Ovary (tissue), 9 donors: ENCODE results near the gene RBM4B. TPM values are rescaled to one million over a fixed set of nuclear protein-coding genes. Genes with fewer than 3 reads are reported as not detected.

Experiments used
- DNase-seq, 5 donors: peaks; one replicate each; pipeline ENCODE4 v3.0.0-alpha.2; 2019 to 2020
- H3K27ac ChIP-seq, 2 donors: fragments of 200-600 bp; one replicate each; pipeline versions ENCODE4 v1.5.1 to v1.8.0; 2019 to 2022
- H3K27me3 ChIP-seq: fragments of 200-600 bp; one replicate; pipeline ENCODE4 v1.8.0; 2022
- H3K36me3 ChIP-seq: fragments of 200-600 bp; sonication (generic); one replicate; pipeline ENCODE4 v1.5.1; 2019
- H3K4me1 ChIP-seq: one replicate; pipeline ENCODE4 v1.8.1; 2013; ENCODE audit warnings: mild to moderate bottlenecking, moderate library complexity; ENCODE audit not compliant: insufficient read depth
- H3K4me3 ChIP-seq: fragments of 200-600 bp; sonication (generic); one replicate; pipeline ENCODE4 v1.5.1; 2017
- H3K9me3 ChIP-seq, 2 donors: fragments of 200-600 bp in 1 of 2; sonication (generic) in 1 of 2; one replicate each; pipeline versions ENCODE4 v1.5.1 to v1.8.1; 2013 to 2019; ENCODE audit warnings: mild to moderate bottlenecking in 1 of 2, moderate library complexity in 1 of 2
- EP300 ChIP-seq: sonication (generic); formaldehyde crosslinking; IDR thresholded peaks from one replicate; pipeline ENCODE4 v1.6.1; 2017; ENCODE audit warnings: antibody characterized with exemption
- POLR2A ChIP-seq: fragments of 450-650 bp; IDR thresholded peaks from one replicate; pipeline ENCODE4 v1.6.1; 2017; ENCODE audit warnings: antibody characterized with exemption, mild to moderate bottlenecking, moderate library complexity
- WGBS, 3 donors: extraction: QIAGEN DNeasy Blood & Tissue Kit in 1 of 3; methylation state at CpG; one replicate each; pipeline versions ENCODE4 v1.1.5 to v1.1.7; 2013 to 2017; 5-methylcytosine and 5-hydroxymethylcytosine counted together
- intact Hi-C, 4 donors: fragments of 100-400 bp; cut with DNase I; formaldehyde crosslinking; loops; one replicate each; pipeline versions ENCODE4 v1.11.0 to v1.15.1; 2022 to 2023
- polyA plus RNA-seq, 2 donors: library from polyadenylated mRNA; stranded (reverse); fragments of 200-250 nt in 1 of 2; fragments of 350-450 nt in 1 of 2; fragmentation: Illumina TruSeq in 1 of 2; extraction: RNeasy Lipid Tissue Mini Kit (QIAGEN cat#74804) in 1 of 2; gene quantifications; one replicate each; pipeline ENCODE4 v1.2.3, GENCODE V29; 2013 to 2014
- small RNA-seq: library from RNA; depleted of rRNA; stranded (forward); fragments of <200 nt; gene quantifications from one replicate; pipeline ENCODE3, GENCODE V24; 2016
- total RNA-seq, 7 donors: library from RNA; depleted of rRNA in 2 of 7; stranded (reverse); fragments of >200 nt in 2 of 7; fragmentation: NEBNext Ultra II Directional in 3 of 7; extraction: Animal tissue kit (Norgen Biotek cat#: 25700) in 3 of 7; gene quantifications; one replicate each; pipeline versions ENCODE4 v1.1.0 to v1.2.4, GENCODE V29; 2016 to 2023
- TF ChIP-seq, protein P1 (sequence below), 3 donors: fragments of 450-650 bp in 2 of 3; fragments of 200-600 bp in 1 of 3; IDR thresholded peaks; one replicate each; pipeline versions ENCODE4 v1.5.1 to v1.8.0; 2016 to 2022; ENCODE audit warnings: antibody characterized with exemption in 3 of 3, mild to moderate bottlenecking in 1 of 3
- donor health status: DM: no; HTN: no; CAD: no; lungs with moderate emphysema.
- donor health status: DM: no; HTN: no; CAD: no.
- donor health status: Bipolar disorder and iron deficiency.
- donor health status: DM: yes; HTN: yes; CAD: no.
- donor health status: DM: no; HTN: no; CAD: no.
- donor health status: DM: yes; HTN: yes; CAD: no.

Gene RBM4B
- total and polyA plus RNA-seq, 9 donors = 16.1 to 46.2 (median 30.2) TPM

DNA sequence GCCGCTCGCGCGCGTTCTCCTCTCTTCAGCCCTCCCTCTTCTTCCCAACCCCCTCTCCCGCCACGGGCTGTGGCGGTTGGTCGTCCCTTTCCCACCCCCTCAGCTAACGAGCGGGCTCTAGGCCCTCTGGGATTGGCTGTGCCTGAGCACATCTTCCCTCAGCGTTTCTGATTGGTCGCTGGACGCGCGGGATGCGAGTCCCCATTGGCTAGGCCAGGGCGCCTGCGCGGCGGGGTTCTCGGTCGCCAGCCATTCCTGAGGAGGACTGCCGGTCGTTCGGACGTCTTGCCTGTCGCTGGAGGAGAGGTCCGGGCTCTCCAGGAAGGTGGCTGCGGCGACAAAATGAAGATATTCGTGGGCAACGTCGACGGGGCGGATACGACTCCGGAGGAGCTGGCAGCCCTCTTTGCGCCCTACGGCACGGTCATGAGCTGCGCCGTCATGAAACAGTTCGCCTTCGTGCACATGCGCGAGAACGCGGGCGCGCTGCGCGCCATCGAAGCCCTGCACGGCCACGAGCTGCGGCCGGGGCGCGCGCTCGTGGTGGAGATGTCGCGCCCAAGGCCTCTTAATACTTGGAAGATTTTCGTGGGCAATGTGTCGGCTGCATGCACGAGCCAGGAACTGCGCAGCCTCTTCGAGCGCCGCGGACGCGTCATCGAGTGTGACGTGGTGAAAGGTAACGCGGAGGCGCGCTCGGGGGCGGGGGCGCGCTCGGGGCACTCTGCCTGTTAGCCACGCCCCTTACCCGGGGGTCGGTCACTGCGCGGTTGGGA lies 61.1 kb downstream of the RBM4B start, which contains the start of gene RBM14:
TSS of gene RBM14 (plus strand) at position 252 of the 776 bp plus-strand sequence. CDS start at position 343, 91 bp downstream.
- Histone ChIP-seq H3K4me3 (peak within 1 kb of the TSS; percentile 96), H3K27me3 (no peaks in the 10 kb centered on the region), H3K9me3 (no peaks in the 10 kb centered on the region), H3K36me3 (no peaks in the 10 kb centered on the region), H3K27ac (peak within 1 kb of the TSS; percentile 77 to 92), H3K4me1 (peaks cover 15% of the 10 kb centered on the region)
- intact Hi-C loops = no loop called here
- TF ChIP-seq EP300 (no peak), POLR2A (peak; percentile 100)
- TF ChIP-seq, protein P1, sequence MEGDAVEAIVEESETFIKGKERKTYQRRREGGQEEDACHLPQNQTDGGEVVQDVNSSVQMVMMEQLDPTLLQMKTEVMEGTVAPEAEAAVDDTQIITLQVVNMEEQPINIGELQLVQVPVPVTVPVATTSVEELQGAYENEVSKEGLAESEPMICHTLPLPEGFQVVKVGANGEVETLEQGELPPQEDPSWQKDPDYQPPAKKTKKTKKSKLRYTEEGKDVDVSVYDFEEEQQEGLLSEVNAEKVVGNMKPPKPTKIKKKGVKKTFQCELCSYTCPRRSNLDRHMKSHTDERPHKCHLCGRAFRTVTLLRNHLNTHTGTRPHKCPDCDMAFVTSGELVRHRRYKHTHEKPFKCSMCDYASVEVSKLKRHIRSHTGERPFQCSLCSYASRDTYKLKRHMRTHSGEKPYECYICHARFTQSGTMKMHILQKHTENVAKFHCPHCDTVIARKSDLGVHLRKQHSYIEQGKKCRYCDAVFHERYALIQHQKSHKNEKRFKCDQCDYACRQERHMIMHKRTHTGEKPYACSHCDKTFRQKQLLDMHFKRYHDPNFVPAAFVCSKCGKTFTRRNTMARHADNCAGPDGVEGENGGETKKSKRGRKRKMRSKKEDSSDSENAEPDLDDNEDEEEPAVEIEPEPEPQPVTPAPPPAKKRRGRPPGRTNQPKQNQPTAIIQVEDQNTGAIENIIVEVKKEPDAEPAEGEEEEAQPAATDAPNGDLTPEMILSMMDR (IDR thresholded peaks at IDR 0.05) = peak in 1 of 3 donors; percentile 18
- 0 to 1% (median 1%) methylated on average over 72 to 90 of the region's 90 CpGs for WGBS, 3 donors
- peak; percentile 98 to 99 (median 99) for DNase-seq

Small RNAs within 50 kb of the gene (small RNA-seq; reads per million reads assigned to genes)
- gene RN7SL12P (not detected), gene RNU4-39P (not detected)

Other genes with a start within 250 kb of the RBM4B start
- 10 to 100 TPM; 30.9 to 53.5 (median 44.1) TPM for gene MRPL11, start 239.0 kb downstream of the RBM4B start, total RNA-seq
- gene MRPL11, start 239.0 kb downstream of the RBM4B start, polyA plus RNA-seq = 10 to 100 TPM; 38.9 to 41.4 TPM
- gene PELI3, start 211.0 kb downstream of the RBM4B start, total RNA-seq = 10 to 100 TPM; 13.9 to 29.6 (median 21.7) TPM
- 10 to 100 TPM in 1 of 2 donors, 1 to 10 TPM in 1; 7.6 to 18.5 TPM for gene PELI3, start 211.0 kb downstream of the RBM4B start, polyA plus RNA-seq
- gene DPP3, start 197.5 kb downstream of the RBM4B start, total RNA-seq = 10 to 100 TPM in 5 of 7 donors, 1 to 10 TPM in 2; 6.5 to 19.3 (median 13.1) TPM
- gene DPP3, start 197.5 kb downstream of the RBM4B start, polyA plus RNA-seq = 1 to 10 TPM; 8.2 TPM
- 10 to 100 TPM; 54.7 to 78.3 (median 69.1) TPM for gene BBS1, start 167.3 kb downstream of the RBM4B start, total RNA-seq
- 10 to 100 TPM; 33.8 to 41.6 TPM for gene BBS1, start 167.3 kb downstream of the RBM4B start, polyA plus RNA-seq
- gene ZDHHC24, start 131.8 kb downstream of the RBM4B start, total RNA-seq = 10 to 100 TPM in 2 of 7 donors, 1 to 10 TPM in 5; 5.1 to 14.5 (median 8.9) TPM
- 1 to 10 TPM; 6.3 to 9.1 TPM for gene ZDHHC24, start 131.8 kb downstream of the RBM4B start, polyA plus RNA-seq
- gene ACTN3, start 131.0 kb downstream of the RBM4B start, total RNA-seq = under 1 TPM in 5 of 7 donors, not detected in 2; 0.11 to 0.28 (median 0.25) TPM
- under 1 TPM in 1 of 2 donors, not detected in 1; 0.22 TPM for gene ACTN3, start 131.0 kb downstream of the RBM4B start, polyA plus RNA-seq
- 100 to 1,000 TPM in 5 of 7 donors, 10 to 100 TPM in 2; 52.6 to 188 (median 106) TPM for gene CTSF, start 109.3 kb downstream of the RBM4B start, total RNA-seq
- gene CTSF, start 109.3 kb downstream of the RBM4B start, polyA plus RNA-seq = 100 to 1,000 TPM; 177 to 222 TPM
- gene CCDC87, start 84.8 kb downstream of the RBM4B start, total RNA-seq = under 1 TPM; 0.33 to 0.60 (median 0.46) TPM
- under 1 TPM; 0.13 to 0.20 TPM for gene CCDC87, start 84.8 kb downstream of the RBM4B start, polyA plus RNA-seq
- gene CCS, start 84.7 kb downstream of the RBM4B start, total RNA-seq = 10 to 100 TPM; 27.7 to 53.1 (median 49.1) TPM
- gene CCS, start 84.7 kb downstream of the RBM4B start, polyA plus RNA-seq = 10 to 100 TPM; 15.7 to 55.0 TPM
- gene RBM14, start 61.3 kb downstream of the RBM4B start, total RNA-seq = 10 to 100 TPM; 36.5 to 89.6 (median 71.9) TPM
- gene RBM14, start 61.3 kb downstream of the RBM4B start, polyA plus RNA-seq = 10 to 100 TPM; 28.9 to 35.4 TPM
- gene RBM4, start 39.2 kb downstream of the RBM4B start, total RNA-seq = 100 to 1,000 TPM in 5 of 7 donors, 10 to 100 TPM in 2; 64.0 to 142 (median 121) TPM
- gene RBM4, start 39.2 kb downstream of the RBM4B start, polyA plus RNA-seq = 100 to 1,000 TPM; 117 to 177 TPM
- 10 to 100 TPM in 3 of 7 donors, 1 to 10 TPM in 4; 1.5 to 26.9 (median 8.8) TPM for gene SPTBN2, start 51.3 kb upstream of the RBM4B start, total RNA-seq
- gene SPTBN2, start 51.3 kb upstream of the RBM4B start, polyA plus RNA-seq = 1 to 10 TPM; 1.4 to 1.9 TPM
- gene RCE1, start 165.6 kb upstream of the RBM4B start, total RNA-seq = 10 to 100 TPM; 13.8 to 31.1 (median 18.2) TPM
- 10 to 100 TPM in 1 of 2 donors, 1 to 10 TPM in 1; 7.0 to 14.6 TPM for gene RCE1, start 165.6 kb upstream of the RBM4B start, polyA plus RNA-seq
- gene LRFN4, start 179.2 kb upstream of the RBM4B start, total RNA-seq = 10 to 100 TPM in 4 of 7 donors, 1 to 10 TPM in 3; 1.3 to 18.1 (median 10.6) TPM
- 1 to 10 TPM in 1 of 2 donors, not detected in 1; 7.9 TPM for gene LRFN4, start 179.2 kb upstream of the RBM4B start, polyA plus RNA-seq